DND-41 (cell line): ENCODE results near the gene BBS9.

Experiments used
- ATAC-seq: fragments of 200-7000 bp; cut with Tn5 transposase; 3 replicates; pipeline ENCODE4 v1.9.1; 2021; ENCODE audit warnings: low read depth; ENCODE audit not compliant: insufficient read depth
- DNase-seq: peaks from one replicate; pipeline ENCODE4 v3.0.0-alpha.2; 2020
- H2AFZ ChIP-seq: 2 replicates; pipeline ENCODE4 v1.6.0; 2012; ENCODE audit warnings: low read depth, low read length
- H3K27ac ChIP-seq: 2 replicates; pipeline ENCODE4 v1.5.1; 2012; ENCODE audit warnings: low read length, inconsistent platforms
- H3K27me3 ChIP-seq: fragments of 200-600 bp; sonication (generic); 2 replicates; pipeline ENCODE4 v1.6.0; 2012; ENCODE audit warnings: low read length, mild to moderate bottlenecking, inconsistent platforms; ENCODE audit not compliant: insufficient read depth, poor library complexity
- H3K36me3 ChIP-seq: 2 replicates; pipeline ENCODE4 v1.5.1; 2012; ENCODE audit warnings: low read length, inconsistent platforms; ENCODE audit not compliant: insufficient read depth
- H3K4me1 ChIP-seq: 2 replicates; pipeline ENCODE4 v1.5.1; 2012; ENCODE audit warnings: mild to moderate bottlenecking, low read length; ENCODE audit not compliant: insufficient read depth
- H3K4me2 ChIP-seq: 2 replicates; pipeline ENCODE4 v1.6.0; 2012; ENCODE audit warnings: mild to moderate bottlenecking, moderate library complexity, low read length, inconsistent platforms; ENCODE audit not compliant: insufficient read depth
- H3K4me3 ChIP-seq, 2 experiments: fragments of 200-600 bp in 1 of 2; shearing (Covaris generic) in 1 of 2; 2 replicates each; pipeline ENCODE4 v1.5.1; 2012 to 2016; ENCODE audit warnings: inconsistent platforms in 2 of 2, low read length in 2 of 2, mild to moderate bottlenecking in 2 of 2, low read depth in 1 of 2, moderate library complexity in 1 of 2
- H3K79me2 ChIP-seq: 2 replicates; pipeline ENCODE4 v1.6.0; 2012; ENCODE audit warnings: low read length, inconsistent platforms; ENCODE audit not compliant: insufficient read depth
- H3K9ac ChIP-seq: 2 replicates; pipeline ENCODE4 v1.6.0; 2012; ENCODE audit warnings: low read depth, mild to moderate bottlenecking, inconsistent platforms, low read length, moderate library complexity
- H3K9me3 ChIP-seq: 2 replicates; pipeline ENCODE4 v1.5.1; 2012; ENCODE audit warnings: low read length, moderate library complexity, mild to moderate bottlenecking, inconsistent platforms; ENCODE audit not compliant: insufficient read depth, severe bottlenecking
- H4K20me1 ChIP-seq: 2 replicates; pipeline ENCODE4 v1.6.0; 2012; ENCODE audit warnings: low read length; ENCODE audit not compliant: insufficient read depth
- CTCF ChIP-seq: IDR thresholded peaks from 2 replicates; pipeline ENCODE4 v1.5.1; 2012; ENCODE audit warnings: borderline replicate concordance, low read length, moderate library complexity, mild to moderate bottlenecking; ENCODE audit not compliant: poor library complexity, severe bottlenecking; ENCODE audit errors: extremely low read depth
- EZH2 ChIP-seq: IDR thresholded peaks from 3 replicates; pipeline ENCODE4 v1.6.1; 2012; ENCODE audit warnings: borderline replicate concordance, low read depth, mild to moderate bottlenecking, moderate library complexity, low read length, inconsistent platforms; ENCODE audit not compliant: severe bottlenecking

The BBS9 gene

DNA sequence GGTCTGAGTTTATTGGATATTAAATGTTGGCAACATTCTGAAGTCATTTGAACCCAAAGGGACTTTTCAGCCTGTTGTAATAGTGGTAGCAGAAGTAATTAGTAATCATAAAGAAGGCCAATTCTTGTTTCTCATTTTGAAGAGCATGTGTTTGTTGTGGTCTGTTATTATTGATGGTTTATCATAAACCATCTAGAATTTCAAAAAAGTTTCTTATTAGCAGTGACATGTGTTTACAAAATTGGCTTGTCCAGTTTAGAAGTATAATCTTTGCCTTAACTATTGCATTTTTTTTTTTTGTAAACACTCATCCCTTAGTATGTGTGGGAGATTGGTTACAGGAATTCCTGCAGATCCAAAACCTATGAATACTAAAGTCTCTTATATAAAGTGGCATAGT lies 177.8 kb downstream of the BBS9 start:
- TF ChIP-seq EZH2 (no peak), CTCF (no peak)
- no peaks in the 10 kb centered on the region for H3K4me1 ChIP-seq
- no peak overlapping the region for H3K9ac ChIP-seq
- H4K20me1 ChIP-seq: no peaks in the 10 kb centered on the region
- H3K9me3 ChIP-seq: no peaks in the 10 kb centered on the region
- no peak overlapping the region for H3K4me2 ChIP-seq
- H2AFZ ChIP-seq: no peak overlapping the region
- no peak for DNase-seq
- H3K36me3 ChIP-seq: no peaks in the 10 kb centered on the region
- H3K27me3 ChIP-seq: no peaks in the 10 kb centered on the region
- no peak for ATAC-seq
- no peak overlapping the region for H3K27ac ChIP-seq
- H3K79me2 ChIP-seq: no peaks in the 10 kb centered on the region
- H3K4me3 ChIP-seq: no peak overlapping the region

DNA sequence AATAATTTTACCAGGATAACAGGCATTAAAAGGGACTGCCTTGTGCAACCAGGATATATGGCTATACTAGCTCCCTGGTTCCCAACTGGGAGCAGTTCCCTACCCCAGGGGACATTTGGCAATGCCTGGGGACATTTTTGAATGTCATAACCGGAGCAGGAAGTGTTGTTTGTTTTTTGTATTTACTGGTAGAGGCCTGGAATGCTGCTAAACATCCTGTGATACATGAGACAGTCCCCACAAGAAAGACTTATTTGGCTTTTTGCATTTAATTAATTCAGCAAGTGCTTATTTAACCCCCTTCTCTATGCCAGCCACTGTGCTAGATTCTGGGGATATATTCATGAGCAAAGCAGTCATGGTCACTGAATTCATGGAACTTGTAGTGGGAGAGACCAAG lies 181.2 kb downstream of the BBS9 start:
- no peak overlapping the region for H3K4me3 ChIP-seq
- no peaks in the 10 kb centered on the region for H3K4me1 ChIP-seq
- TF ChIP-seq CTCF: no peak
- no peak for TF ChIP-seq EZH2
- ATAC-seq: no peak
- no peaks in the 10 kb centered on the region for H3K9me3 ChIP-seq
- no peaks in the 10 kb centered on the region for H3K79me2 ChIP-seq
- no peak for DNase-seq
- H3K9ac ChIP-seq: no peak overlapping the region
- no peak overlapping the region for H3K27ac ChIP-seq
- H3K27me3 ChIP-seq: no peaks in the 10 kb centered on the region
- no peak overlapping the region for H3K4me2 ChIP-seq
- H3K36me3 ChIP-seq: no peaks in the 10 kb centered on the region
- no peaks in the 10 kb centered on the region for H4K20me1 ChIP-seq
- H2AFZ ChIP-seq: no peak overlapping the region

GRCh38 chr7:33325754-33326484 lies 196.6 kb downstream of the BBS9 start:
- TF ChIP-seq CTCF (no peak), EZH2 (no peak)
- Histone ChIP-seq H3K27me3 (no peaks in the 10 kb centered on the region), H4K20me1 (no peaks in the 10 kb centered on the region), H3K9ac (no peak overlapping the region), H3K4me3 (no peak overlapping the region), H3K9me3 (no peaks in the 10 kb centered on the region), H3K79me2 (no peaks in the 10 kb centered on the region), H3K27ac (no peak overlapping the region), H3K36me3 (no peaks in the 10 kb centered on the region), H3K4me2 (no peak overlapping the region), H3K4me1 (no peaks in the 10 kb centered on the region), H2AFZ (no peak overlapping the region)
- no peak for DNase-seq
- no peak for ATAC-seq
